SK-N-SH (cell line): ENCODE measurements around the gene SLC39A9.

Source experiments
- EZH2phosphoT487 ChIP-seq: fragments of 200-600 bp; sonication (generic); IDR thresholded peaks from 2 replicates; pipeline ENCODE4 v1.6.1; 2017; ENCODE audit warnings: low read depth, mixed run types, mild to moderate bottlenecking, antibody characterized with exemption, moderate library complexity, borderline replicate concordance
- FOXM1 ChIP-seq: IDR thresholded peaks from 2 replicates; pipeline ENCODE4 v1.4.0; 2012; ENCODE audit warnings: low read depth, mild to moderate bottlenecking
- GABPA ChIP-seq: IDR thresholded peaks from 2 replicates; pipeline ENCODE4 v1.4.0; 2012; ENCODE audit warnings: low read depth, mild to moderate bottlenecking
- MXI1 ChIP-seq: IDR thresholded peaks from 2 replicates; pipeline ENCODE4 v1.6.1; 2012; ENCODE audit warnings: mild to moderate bottlenecking, low read depth, low read length, improper control_type of control experiment
- POLR2AphosphoS5 ChIP-seq: IDR thresholded peaks from 2 replicates; pipeline ENCODE4 v1.6.1; 2012; ENCODE audit warnings: low read depth, low read length
- SIN3A ChIP-seq: IDR thresholded peaks from 2 replicates; pipeline ENCODE4 v1.6.1; 2012; ENCODE audit warnings: low read depth, mild to moderate bottlenecking, low read length, moderate library complexity, borderline replicate concordance
- TAF1 ChIP-seq: IDR thresholded peaks from 2 replicates; pipeline ENCODE4 v1.6.1; 2012; ENCODE audit warnings: low read depth, mild to moderate bottlenecking, low read length, moderate library complexity, borderline replicate concordance
- YY1 ChIP-seq: IDR thresholded peaks from 2 replicates; pipeline ENCODE4 v1.4.0; 2012; ENCODE audit warnings: low read depth, mild to moderate bottlenecking
- TF ChIP-seq, protein P1 (sequence below): fragments of 150-350 bp; IDR thresholded peaks from 2 replicates; pipeline ENCODE4 v1.6.1; 2017; ENCODE audit warnings: antibody characterized with exemption, low read length, low read depth, borderline replicate concordance
- TF ChIP-seq, protein P2 (sequence below): fragments of 200-600 bp; sonication (generic); IDR thresholded peaks from 2 replicates; pipeline ENCODE4 v1.6.1; 2017; ENCODE audit warnings: antibody characterized with exemption, mild to moderate bottlenecking, moderate library complexity
- TF ChIP-seq, protein P3 (sequence below): IDR thresholded peaks from 2 replicates; pipeline ENCODE4 v1.4.0; 2012; ENCODE audit warnings: low read depth
- TF ChIP-seq, protein P4 (sequence below): IDR thresholded peaks from 2 replicates; pipeline ENCODE4; 2012

DNA sequence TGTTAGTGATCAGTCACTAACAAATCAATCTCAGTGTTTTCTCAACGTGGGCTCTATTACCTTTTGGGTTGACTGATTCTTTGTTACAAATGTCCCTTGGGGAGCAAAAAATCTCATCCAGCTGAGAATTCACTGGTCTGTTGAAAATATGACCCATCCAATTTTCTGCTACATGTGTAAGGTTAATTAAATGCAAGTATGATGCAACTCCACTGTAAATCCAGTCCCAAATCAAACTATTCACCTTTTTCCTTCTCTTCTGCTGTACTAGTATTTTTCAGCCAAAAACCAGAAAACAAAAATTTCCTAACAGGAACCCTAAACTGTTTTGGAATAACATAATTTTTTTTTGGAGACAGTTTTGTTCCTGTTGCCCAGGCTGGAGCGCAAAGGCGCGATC lies 2.6 kb upstream of the SLC39A9 start:
- TF ChIP-seq, protein P1, sequence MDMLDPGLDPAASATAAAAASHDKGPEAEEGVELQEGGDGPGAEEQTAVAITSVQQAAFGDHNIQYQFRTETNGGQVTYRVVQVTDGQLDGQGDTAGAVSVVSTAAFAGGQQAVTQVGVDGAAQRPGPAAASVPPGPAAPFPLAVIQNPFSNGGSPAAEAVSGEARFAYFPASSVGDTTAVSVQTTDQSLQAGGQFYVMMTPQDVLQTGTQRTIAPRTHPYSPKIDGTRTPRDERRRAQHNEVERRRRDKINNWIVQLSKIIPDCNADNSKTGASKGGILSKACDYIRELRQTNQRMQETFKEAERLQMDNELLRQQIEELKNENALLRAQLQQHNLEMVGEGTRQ = no peak
- TF ChIP-seq, protein P2, sequence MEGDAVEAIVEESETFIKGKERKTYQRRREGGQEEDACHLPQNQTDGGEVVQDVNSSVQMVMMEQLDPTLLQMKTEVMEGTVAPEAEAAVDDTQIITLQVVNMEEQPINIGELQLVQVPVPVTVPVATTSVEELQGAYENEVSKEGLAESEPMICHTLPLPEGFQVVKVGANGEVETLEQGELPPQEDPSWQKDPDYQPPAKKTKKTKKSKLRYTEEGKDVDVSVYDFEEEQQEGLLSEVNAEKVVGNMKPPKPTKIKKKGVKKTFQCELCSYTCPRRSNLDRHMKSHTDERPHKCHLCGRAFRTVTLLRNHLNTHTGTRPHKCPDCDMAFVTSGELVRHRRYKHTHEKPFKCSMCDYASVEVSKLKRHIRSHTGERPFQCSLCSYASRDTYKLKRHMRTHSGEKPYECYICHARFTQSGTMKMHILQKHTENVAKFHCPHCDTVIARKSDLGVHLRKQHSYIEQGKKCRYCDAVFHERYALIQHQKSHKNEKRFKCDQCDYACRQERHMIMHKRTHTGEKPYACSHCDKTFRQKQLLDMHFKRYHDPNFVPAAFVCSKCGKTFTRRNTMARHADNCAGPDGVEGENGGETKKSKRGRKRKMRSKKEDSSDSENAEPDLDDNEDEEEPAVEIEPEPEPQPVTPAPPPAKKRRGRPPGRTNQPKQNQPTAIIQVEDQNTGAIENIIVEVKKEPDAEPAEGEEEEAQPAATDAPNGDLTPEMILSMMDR = no peak
- TF ChIP-seq MXI1 = no peak
- TF ChIP-seq POLR2AphosphoS5 = no peak
- TF ChIP-seq YY1 = no peak
- no peak for TF ChIP-seq EZH2phosphoT487
- TF ChIP-seq GABPA = no peak
- no peak for TF ChIP-seq TAF1
- TF ChIP-seq, protein P3, sequence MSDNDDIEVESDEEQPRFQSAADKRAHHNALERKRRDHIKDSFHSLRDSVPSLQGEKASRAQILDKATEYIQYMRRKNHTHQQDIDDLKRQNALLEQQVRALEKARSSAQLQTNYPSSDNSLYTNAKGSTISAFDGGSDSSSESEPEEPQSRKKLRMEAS = no peak
- no peak for TF ChIP-seq SIN3A
- no peak for TF ChIP-seq FOXM1
- TF ChIP-seq, protein P4, sequence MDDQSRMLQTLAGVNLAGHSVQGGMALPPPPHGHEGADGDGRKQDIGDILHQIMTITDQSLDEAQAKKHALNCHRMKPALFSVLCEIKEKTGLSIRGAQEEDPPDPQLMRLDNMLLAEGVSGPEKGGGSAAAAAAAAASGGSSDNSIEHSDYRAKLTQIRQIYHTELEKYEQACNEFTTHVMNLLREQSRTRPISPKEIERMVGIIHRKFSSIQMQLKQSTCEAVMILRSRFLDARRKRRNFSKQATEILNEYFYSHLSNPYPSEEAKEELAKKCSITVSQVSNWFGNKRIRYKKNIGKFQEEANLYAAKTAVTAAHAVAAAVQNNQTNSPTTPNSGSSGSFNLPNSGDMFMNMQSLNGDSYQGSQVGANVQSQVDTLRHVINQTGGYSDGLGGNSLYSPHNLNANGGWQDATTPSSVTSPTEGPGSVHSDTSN = no peak
